Stomach smooth muscle (tissue), 2 donors: Measurements from ENCODE around the gene RNF121.
A peak's percentile ranks its signal among the peaks of the same experiment; 100 is the strongest.

ENCODE experiments used
- H3K27ac ChIP-seq: one replicate; pipeline ENCODE4 v1.7.0; 2013; ENCODE audit warnings: mild to moderate bottlenecking, low read length, inconsistent platforms
- H3K27me3 ChIP-seq, 2 donors: one replicate each; pipeline ENCODE4 v1.7.0; 2013; ENCODE audit warnings: low read length in 2 of 2; ENCODE audit not compliant: insufficient read depth in 2 of 2, control insufficient read depth in 1 of 2
- H3K36me3 ChIP-seq, 2 donors: one replicate each; pipeline ENCODE4 v1.7.0; 2013; ENCODE audit warnings: low read length in 2 of 2; ENCODE audit not compliant: control insufficient read depth in 2 of 2, insufficient read depth in 2 of 2
- H3K4me1 ChIP-seq: one replicate; pipeline ENCODE4 v1.7.0; 2013; ENCODE audit warnings: low read length; ENCODE audit not compliant: control insufficient read depth, insufficient read depth
- H3K4me3 ChIP-seq, 2 donors: one replicate each; pipeline ENCODE4 v1.7.0; 2013; ENCODE audit warnings: low read length in 2 of 2
- H3K9ac ChIP-seq, 2 donors: one replicate each; pipeline ENCODE4 v1.7.0; 2013; ENCODE audit warnings: low read length in 2 of 2, mild to moderate bottlenecking in 1 of 2
- H3K9me3 ChIP-seq, 2 donors: one replicate each; pipeline ENCODE4 v1.7.0; 2013; ENCODE audit warnings: low read length in 2 of 2; ENCODE audit not compliant: control insufficient read depth in 2 of 2
- donor health status: healthy.
- donor health status: Pancreatic carcinoma.

RNF121 gene

GRCh38 chr11:71962428-71963038, 33.7 kb downstream of the RNF121 start:
- Histone ChIP-seq H3K9me3 (no peaks in the 10 kb centered on the region), H3K9ac (no peak overlapping the region), H3K4me3 (no peak overlapping the region), H3K27ac (no peak overlapping the region), H3K36me3 (peaks cover 10 to 18% of the 10 kb centered on the region in 2 donors), H3K27me3 (no peaks in the 10 kb centered on the region), H3K4me1 (no peaks in the 10 kb centered on the region)

- no peaks in the 10 kb centered on the region for H3K27me3 ChIP-seq
- no peaks in the 10 kb centered on the region for H3K9me3 ChIP-seq
- H3K36me3 ChIP-seq, result peaks cover 15 to 18% of the 10 kb centered on the region in 2 donors
- no peak overlapping the region for H3K9ac ChIP-seq
- no peak overlapping the region for H3K27ac ChIP-seq
- no peaks in the 10 kb centered on the region for H3K4me1 ChIP-seq
- H3K4me3 ChIP-seq, result no peak overlapping the region
Measured at GRCh38 chr11:71963468-71963867, 34.6 kb downstream of the RNF121 start.

DNA sequence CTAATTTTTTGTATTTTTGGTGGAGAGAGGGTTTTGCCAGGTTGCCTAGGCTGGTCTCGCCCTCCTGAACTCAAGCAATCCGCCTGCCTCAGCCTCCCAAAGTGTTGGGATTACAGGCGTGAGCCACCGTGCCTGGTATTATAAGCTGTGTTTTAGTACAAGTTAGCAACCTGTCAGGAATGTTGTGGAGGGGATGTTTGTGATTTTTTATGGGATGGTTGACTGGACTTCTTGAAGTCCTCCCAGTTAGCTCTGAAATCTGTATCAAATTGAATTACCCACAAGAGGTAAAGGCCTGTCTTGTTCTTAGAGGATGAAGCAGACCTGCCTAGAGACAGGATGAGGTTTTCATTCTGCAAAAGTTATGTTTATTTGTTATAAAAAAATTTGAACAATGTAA, 35.8 kb downstream of the RNF121 start:
- no peak overlapping the region for H3K4me3 ChIP-seq
- no peaks in the 10 kb centered on the region for H3K9me3 ChIP-seq
- H3K9ac ChIP-seq, result no peak overlapping the region
- H3K27ac ChIP-seq, result no peak overlapping the region
- no peaks in the 10 kb centered on the region for H3K27me3 ChIP-seq
- no peaks in the 10 kb centered on the region for H3K4me1 ChIP-seq
- H3K36me3 ChIP-seq, result peaks cover 18% of the 10 kb centered on the region in 2 donors

- peaks cover 0 to 10% of the 10 kb centered on the region in 2 donors for H3K36me3 ChIP-seq
- no peaks in the 10 kb centered on the region for H3K27me3 ChIP-seq
- H3K4me1 ChIP-seq, result no peaks in the 10 kb centered on the region
- H3K9me3 ChIP-seq, result no peaks in the 10 kb centered on the region
- no peak overlapping the region for H3K27ac ChIP-seq
- H3K4me3 ChIP-seq, result no peak overlapping the region
- no peak overlapping the region for H3K9ac ChIP-seq
Measured at GRCh38 chr11:71971680-71972079, 42.8 kb downstream of the RNF121 start.

GRCh38 chr11:71976551-71976950, 47.7 kb downstream of the RNF121 start:
- H3K9me3 ChIP-seq, result no peaks in the 10 kb centered on the region
- H3K4me1 ChIP-seq, result no peaks in the 10 kb centered on the region
- H3K27me3 ChIP-seq, result no peaks in the 10 kb centered on the region
- H3K9ac ChIP-seq, result no peak overlapping the region
- H3K27ac ChIP-seq, result no peak overlapping the region
- no peak overlapping the region for H3K4me3 ChIP-seq
- H3K36me3 ChIP-seq, result no peaks in the 10 kb centered on the region

- no peaks in the 10 kb centered on the region for H3K36me3 ChIP-seq
- no peak overlapping the region for H3K4me3 ChIP-seq
- H3K27ac ChIP-seq, result no peak overlapping the region
- no peaks in the 10 kb centered on the region for H3K27me3 ChIP-seq
- no peak overlapping the region for H3K9ac ChIP-seq
- H3K4me1 ChIP-seq, result no peaks in the 10 kb centered on the region
- no peaks in the 10 kb centered on the region for H3K9me3 ChIP-seq
Measured at GRCh38 chr11:71977090-71977489, 48.2 kb downstream of the RNF121 start.

DNA sequence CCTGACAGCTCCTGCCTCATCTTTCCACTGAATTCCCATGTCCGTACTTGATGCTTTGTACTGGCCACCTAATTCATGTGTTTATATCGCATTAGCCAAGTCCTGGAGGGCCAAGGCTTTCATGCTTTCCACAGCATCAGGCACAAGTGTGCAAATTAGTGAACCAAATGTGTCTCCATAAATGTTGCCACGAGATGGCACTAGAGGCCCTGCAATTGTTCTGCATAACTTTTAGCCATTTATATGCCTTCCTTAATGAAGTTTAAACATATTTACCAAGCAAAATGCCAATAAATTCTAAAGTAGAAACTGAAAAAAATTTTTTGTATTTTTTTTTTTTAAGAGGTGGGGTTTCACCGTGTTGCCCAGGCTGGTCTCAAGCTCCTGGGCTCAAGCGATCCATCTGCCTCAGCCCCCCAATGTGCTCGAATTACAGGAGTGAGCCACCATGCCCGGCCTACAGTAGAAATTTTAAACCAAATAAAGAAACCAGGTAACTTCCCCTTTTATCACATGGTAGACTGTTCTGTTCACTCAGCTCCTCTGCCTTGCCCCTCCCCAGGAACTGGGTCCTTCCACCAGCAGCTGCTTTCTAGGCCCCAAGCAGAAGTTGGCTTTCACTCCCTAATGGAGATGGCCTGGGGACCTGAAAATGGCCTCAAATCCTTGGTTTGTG, 49.0 kb downstream of the RNF121 start:
- Histone ChIP-seq H3K9ac (no peak overlapping the region), H3K9me3 (no peaks in the 10 kb centered on the region), H3K27me3 (no peaks in the 10 kb centered on the region), H3K36me3 (no peaks in the 10 kb centered on the region), H3K4me3 (no peak overlapping the region), H3K27ac (no peak overlapping the region), H3K4me1 (no peaks in the 10 kb centered on the region)

DNA sequence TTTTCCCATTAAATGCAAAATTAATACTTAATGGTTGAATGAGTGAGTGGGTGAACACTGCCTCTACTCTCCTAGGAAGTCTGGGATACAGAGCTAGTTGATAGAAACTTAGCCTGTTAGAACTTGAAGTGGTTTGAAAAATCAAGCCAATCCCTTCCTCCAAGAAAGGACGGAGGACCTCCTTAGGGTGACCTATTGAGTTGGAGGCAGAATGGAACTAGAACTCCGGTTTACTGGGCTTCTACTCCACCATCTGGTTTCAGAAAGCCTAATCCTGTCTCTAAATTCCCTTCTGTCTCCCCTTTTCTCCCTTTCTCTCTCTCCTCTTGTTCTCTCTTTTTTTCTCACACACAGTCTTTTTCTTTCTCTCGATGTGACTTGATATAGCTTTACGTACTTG, 50.2 kb downstream of the RNF121 start:
- no peaks in the 10 kb centered on the region for H3K9me3 ChIP-seq
- H3K9ac ChIP-seq, result no peak overlapping the region
- no peak overlapping the region for H3K4me3 ChIP-seq
- H3K27me3 ChIP-seq, result no peaks in the 10 kb centered on the region
- no peaks in the 10 kb centered on the region for H3K4me1 ChIP-seq
- H3K27ac ChIP-seq, result no peak overlapping the region
- peaks cover 4 to 5% of the 10 kb centered on the region in 2 donors for H3K36me3 ChIP-seq

- H3K27ac ChIP-seq, result no peak overlapping the region
- H3K27me3 ChIP-seq, result no peaks in the 10 kb centered on the region
- no peak overlapping the region for H3K4me3 ChIP-seq
- H3K4me1 ChIP-seq, result no peaks in the 10 kb centered on the region
- H3K36me3 ChIP-seq, result peaks cover 4 to 5% of the 10 kb centered on the region in 2 donors
- H3K9ac ChIP-seq, result no peak overlapping the region
- no peaks in the 10 kb centered on the region for H3K9me3 ChIP-seq
Measured at GRCh38 chr11:71979602-71980001, 50.8 kb downstream of the RNF121 start.

DNA sequence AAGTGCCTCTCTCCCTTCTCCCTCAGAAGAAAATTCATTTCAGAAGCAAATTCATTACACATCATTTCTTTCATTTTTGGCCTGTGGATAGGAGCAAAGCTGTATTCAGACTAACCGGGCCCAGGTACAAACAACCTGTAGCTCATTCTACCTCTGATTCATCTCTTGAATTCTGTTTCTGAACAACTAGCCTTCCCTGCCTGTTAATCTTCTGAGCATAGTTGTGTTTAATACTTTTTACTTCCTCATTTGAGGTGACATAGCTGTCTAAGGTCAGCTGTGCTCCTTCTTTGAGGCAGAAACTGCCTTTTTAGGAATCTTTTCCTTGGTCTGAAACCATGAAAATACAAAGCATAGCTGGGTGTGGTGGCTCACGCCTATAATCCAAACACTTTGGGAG, 57.3 kb downstream of the RNF121 start:
- peaks cover 6 to 9% of the 10 kb centered on the region in 2 donors for H3K36me3 ChIP-seq
- no peaks in the 10 kb centered on the region for H3K9me3 ChIP-seq
- no peak overlapping the region for H3K4me3 ChIP-seq
- H3K4me1 ChIP-seq, result peaks cover 18% of the 10 kb centered on the region
- H3K27ac ChIP-seq, result no peak overlapping the region
- no peaks in the 10 kb centered on the region for H3K27me3 ChIP-seq
- H3K9ac ChIP-seq, result no peak overlapping the region

DNA sequence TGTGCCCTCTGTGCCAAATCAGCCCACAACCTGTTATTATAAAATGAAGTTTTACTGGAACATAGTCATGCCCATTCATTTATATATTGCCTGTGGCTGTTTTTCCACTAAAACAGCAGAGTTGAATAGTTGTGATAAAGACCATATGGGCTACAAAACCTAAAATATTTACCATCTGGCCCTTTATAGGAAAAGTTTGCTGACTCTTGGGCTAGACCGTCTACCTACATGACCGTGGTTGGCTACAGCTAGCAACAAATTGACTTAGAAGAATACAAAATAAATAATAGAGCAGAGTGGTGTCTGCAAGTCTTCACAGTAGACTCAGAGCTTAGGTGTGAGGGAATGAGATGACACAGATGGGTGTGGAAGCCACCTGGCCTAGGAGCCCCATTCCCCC, 58.7 kb downstream of the RNF121 start:
- Histone ChIP-seq H3K4me3 (no peak overlapping the region), H3K4me1 (peaks cover 18% of the 10 kb centered on the region), H3K27ac (peak overlapping the region; percentile 66), H3K36me3 (peaks cover 6 to 11% of the 10 kb centered on the region in 2 donors), H3K9me3 (no peaks in the 10 kb centered on the region), H3K9ac (no peak overlapping the region), H3K27me3 (no peaks in the 10 kb centered on the region)
